Neuronal stem cell (in vitro differentiated cells): ENCODE measurements around the gene HPCAL1.

Experiments used
- DNase-seq: peaks from one replicate; pipeline ENCODE4 v3.0.0-alpha.2; 2013; ENCODE audit warnings: low spot score
- H2AFZ ChIP-seq: one replicate; pipeline ENCODE4 v1.6.1; 2013; ENCODE audit warnings: mild to moderate bottlenecking, low read length, inconsistent platforms
- H2AK5ac ChIP-seq: 2 replicates; pipeline ENCODE4 v1.6.1; 2013; ENCODE audit warnings: low read depth, mild to moderate bottlenecking, inconsistent platforms, low read length, moderate library complexity, mixed read lengths
- H2BK120ac ChIP-seq: 2 replicates; pipeline ENCODE4 v1.6.1; 2013; ENCODE audit warnings: low read depth, mild to moderate bottlenecking, inconsistent platforms, low read length, moderate library complexity, mixed read lengths
- H2BK12ac ChIP-seq: one replicate; pipeline ENCODE4 v1.6.1; 2013; ENCODE audit warnings: low read length, inconsistent platforms
- H2BK15ac ChIP-seq: 2 replicates; pipeline ENCODE4 v1.6.1; 2013; ENCODE audit warnings: mild to moderate bottlenecking, low read length, inconsistent platforms, mixed read lengths
- H2BK5ac ChIP-seq: one replicate; pipeline ENCODE4 v1.6.1; 2013; ENCODE audit warnings: inconsistent platforms, mild to moderate bottlenecking, low read length, moderate library complexity
- H3K14ac ChIP-seq: one replicate; pipeline ENCODE4 v1.6.1; 2013; ENCODE audit warnings: low read length, inconsistent platforms
- H3K18ac ChIP-seq: 2 replicates; pipeline ENCODE4 v1.6.1; 2013; ENCODE audit warnings: low read length, inconsistent platforms
- H3K23ac ChIP-seq: 2 replicates; pipeline ENCODE4 v1.6.1; 2013; ENCODE audit warnings: low read depth, mild to moderate bottlenecking, mixed read lengths, low read length, inconsistent platforms; ENCODE audit not compliant: poor library complexity
- H3K27ac ChIP-seq: replicated peaks from 3 replicates; pipeline ENCODE4 v1.5.1; 2013; ENCODE audit warnings: low read length, inconsistent platforms
- H3K27me3 ChIP-seq, 3 experiments: 2 replicates each; pipeline ENCODE4 v1.6.1; 2013; ENCODE audit warnings: low read length in 3 of 3, mild to moderate bottlenecking in 2 of 3, inconsistent platforms in 1 of 3, low read depth in 1 of 3, mixed read lengths in 1 of 3, moderate library complexity in 1 of 3; ENCODE audit not compliant: control insufficient read depth in 3 of 3, insufficient read depth in 3 of 3
- H3K36me3 ChIP-seq, 2 donors: replicated peaks in 1 of 2; 2 replicates each; pipeline ENCODE4 v1.6.1; 2013; ENCODE audit warnings: low read length in 2 of 2; ENCODE audit not compliant: control insufficient read depth in 2 of 2, insufficient read depth in 2 of 2
- H3K4ac ChIP-seq: 2 replicates; pipeline ENCODE4 v1.6.1; 2013; ENCODE audit warnings: inconsistent platforms, mild to moderate bottlenecking, low read length, moderate library complexity
- H3K4me1 ChIP-seq, 2 donors: 1 replicate in 1 of 2; 2 replicates in 1 of 2; pipeline ENCODE4 v1.6.1; 2013; ENCODE audit warnings: low read length in 2 of 2, low read depth in 1 of 2; ENCODE audit not compliant: control insufficient read depth in 2 of 2, insufficient read depth in 1 of 2
- H3K4me2 ChIP-seq: one replicate; pipeline ENCODE4 v1.6.1; 2013; ENCODE audit warnings: mild to moderate bottlenecking, low read length, inconsistent platforms; ENCODE audit not compliant: insufficient read depth, poor library complexity, severe bottlenecking
- H3K4me3 ChIP-seq, 2 donors: 2 replicates each; pipeline ENCODE4 v1.5.1; 2013; ENCODE audit warnings: low read length in 2 of 2, mild to moderate bottlenecking in 2 of 2, inconsistent platforms in 1 of 2, moderate library complexity in 1 of 2
- H3K79me1 ChIP-seq: one replicate; pipeline ENCODE4 v1.6.1; 2013; ENCODE audit warnings: low read depth, mild to moderate bottlenecking, inconsistent platforms, low read length, moderate library complexity
- H3K9ac ChIP-seq: one replicate; pipeline ENCODE4 v1.6.1; 2013; ENCODE audit warnings: mild to moderate bottlenecking, low read depth, low read length, inconsistent platforms; ENCODE audit not compliant: poor library complexity
- H3K9me3 ChIP-seq, 2 donors: replicated peaks in 1 of 2; 2 replicates each; pipeline versions ENCODE3 to v1.6.1; 2013; ENCODE audit warnings: low read length in 2 of 2, mild to moderate bottlenecking in 2 of 2, inconsistent platforms in 1 of 2, low read depth in 1 of 2, mixed read lengths in 1 of 2, moderate library complexity in 1 of 2; ENCODE audit not compliant: control insufficient read depth in 2 of 2, insufficient read depth in 1 of 2
- H4K8ac ChIP-seq: one replicate; pipeline ENCODE4 v1.6.1; 2013; ENCODE audit warnings: low read depth, mild to moderate bottlenecking, inconsistent platforms, low read length, moderate library complexity
- H4K91ac ChIP-seq: one replicate; pipeline ENCODE4 v1.6.1; 2013; ENCODE audit warnings: low read length, low read depth, mild to moderate bottlenecking, inconsistent platforms; ENCODE audit not compliant: poor library complexity
- WGBS, 2 donors: extraction: QIAGEN DNeasy Blood & Tissue Kit; methylation state at CpG; one replicate each; pipeline ENCODE4 v1.1.7; 2013; ENCODE audit warnings: missing lambda C conversion rate in 2 of 2, mixed read lengths in 1 of 2; ENCODE audit not compliant: insufficient read length in 2 of 2, insufficient replicate concordance in 1 of 2; ENCODE audit errors: extremely low coverage in 2 of 2; 5-methylcytosine and 5-hydroxymethylcytosine counted together

The HPCAL1 gene

GRCh38 chr2:10303181-10303693, 533 bp downstream of the HPCAL1 start:
- peaks cover 13 to 34% (median 16%) of the 10 kb centered on the region in 3 experiments for H3K27me3 ChIP-seq
- H3K36me3 ChIP-seq = no peaks in the 10 kb centered on the region
- H2BK120ac ChIP-seq = peak overlapping the region; percentile 4
- no peak overlapping the region for H2BK15ac ChIP-seq
- H2AFZ ChIP-seq = peak overlapping the region; percentile 91
- no peak overlapping the region for H2AK5ac ChIP-seq
- no peak overlapping the region for H3K27ac ChIP-seq
- H4K91ac ChIP-seq = peak overlapping the region; percentile 46
- peak overlapping the region; percentile 71 for H3K14ac ChIP-seq
- no peak overlapping the region for H2BK12ac ChIP-seq
- peak overlapping the region; percentile 95 for H3K4me2 ChIP-seq
- H3K4me1 ChIP-seq = peaks cover 14 to 18% of the 10 kb centered on the region in 2 donors
- H3K18ac ChIP-seq = peak overlapping the region; percentile 93
- H3K4me3 ChIP-seq = peak overlapping the region; percentile 60 to 89
- H2BK5ac ChIP-seq = no peak overlapping the region
- H3K79me1 ChIP-seq = peaks cover 3% of the 10 kb centered on the region
- H3K9ac ChIP-seq = peak overlapping the region; percentile 96
- no peak overlapping the region for H3K4ac ChIP-seq
- H4K8ac ChIP-seq = no peak overlapping the region
- WGBS, 2 donors = no CpG with 5 or more reads among the region's 48 CpGs
- H3K23ac ChIP-seq = peak overlapping the region; percentile 70
- no peak for DNase-seq
- H3K9me3 ChIP-seq = peaks cover 0 to 2% of the 10 kb centered on the region in 2 donors

- Histone ChIP-seq H2BK12ac (no peak overlapping the region), H4K8ac (no peak overlapping the region), H3K4ac (no peak overlapping the region), H3K79me1 (peaks cover 3% of the 10 kb centered on the region), H2BK120ac (no peak overlapping the region), H3K4me1 (peaks cover 14 to 18% of the 10 kb centered on the region in 2 donors), H3K4me2 (peak overlapping the region; percentile 95), H3K27me3 (peaks cover 13 to 34% (median 16%) of the 10 kb centered on the region in 3 experiments), H2BK5ac (no peak overlapping the region), H3K9me3 (peaks cover 0 to 2% of the 10 kb centered on the region in 2 donors), H3K23ac (peak overlapping the region; percentile 70), H4K91ac (no peak overlapping the region), H3K4me3 (peak overlapping the region; percentile 60 to 89), H3K36me3 (no peaks in the 10 kb centered on the region), H2BK15ac (no peak overlapping the region), H2AFZ (peak overlapping the region; percentile 91), H3K14ac (peak overlapping the region; percentile 71), H3K9ac (peak overlapping the region; percentile 96), H2AK5ac (no peak overlapping the region), H3K27ac (no peak overlapping the region), H3K18ac (peak overlapping the region; percentile 93)
- peak; percentile 39 for DNase-seq
- no CpG with 5 or more reads among the region's 53 CpGs for WGBS, 2 donors
Observed at GRCh38 chr2:10303694-10304378, 1.1 kb downstream of the HPCAL1 start.

GRCh38 chr2:10304458-10305253, 2.0 kb downstream of the HPCAL1 start:
- DNase-seq = no peak
- H3K36me3 ChIP-seq = no peaks in the 10 kb centered on the region
- H3K9me3 ChIP-seq = peaks cover 0 to 2% of the 10 kb centered on the region in 2 donors
- no peak overlapping the region for H2BK12ac ChIP-seq
- peak overlapping the region; percentile 95 for H3K4me2 ChIP-seq
- no peak overlapping the region for H4K91ac ChIP-seq
- peaks cover 13 to 34% (median 16%) of the 10 kb centered on the region in 3 experiments for H3K27me3 ChIP-seq
- H3K23ac ChIP-seq = no peak overlapping the region
- no peak overlapping the region for H4K8ac ChIP-seq
- H3K27ac ChIP-seq = no peak overlapping the region
- peaks cover 3% of the 10 kb centered on the region for H3K79me1 ChIP-seq
- no peak overlapping the region for H2AK5ac ChIP-seq
- H2AFZ ChIP-seq = peak overlapping the region; percentile 91
- H3K14ac ChIP-seq = peak overlapping the region; percentile 14
- H3K18ac ChIP-seq = peak overlapping the region; percentile 54
- no peak overlapping the region for H2BK120ac ChIP-seq
- H3K4me1 ChIP-seq = peaks cover 14 to 18% of the 10 kb centered on the region in 2 donors
- H3K4me3 ChIP-seq = peak overlapping the region; percentile 60 to 67
- no peak overlapping the region for H3K4ac ChIP-seq
- H3K9ac ChIP-seq = peak overlapping the region; percentile 70
- no CpG with 5 or more reads among the region's 28 CpGs for WGBS, 2 donors
- no peak overlapping the region for H2BK5ac ChIP-seq
- H2BK15ac ChIP-seq = no peak overlapping the region

GRCh38 chr2:10305254-10305635, 2.5 kb downstream of the HPCAL1 start:
- Histone ChIP-seq H3K9me3 (peaks cover 0 to 2% of the 10 kb centered on the region in 2 donors), H4K91ac (no peak overlapping the region)

More at GRCh38 chr2:10305254-10305635, 2.5 kb downstream of the HPCAL1 start:
- Histone ChIP-seq H3K23ac (no peak overlapping the region), H3K27me3 (peaks cover 13 to 34% (median 16%) of the 10 kb centered on the region in 3 experiments), H3K36me3 (no peaks in the 10 kb centered on the region), H3K4me2 (no peak overlapping the region), H3K79me1 (peaks cover 3% of the 10 kb centered on the region), H3K9ac (no peak overlapping the region), H3K27ac (no peak overlapping the region), H2BK120ac (no peak overlapping the region), H2BK12ac (no peak overlapping the region), H4K8ac (no peak overlapping the region), H2AFZ (no peak overlapping the region), H2BK15ac (no peak overlapping the region), H2AK5ac (no peak overlapping the region), H3K14ac (no peak overlapping the region), H3K18ac (no peak overlapping the region), H3K4ac (no peak overlapping the region), H2BK5ac (no peak overlapping the region), H3K4me1 (peaks cover 14 to 18% of the 10 kb centered on the region in 2 donors), H3K4me3 (no peak overlapping the region)
- WGBS, 2 donors = no CpG with 5 or more reads among the region's 4 CpGs
- no peak for DNase-seq
